Suprapubic skin (tissue), 4 donors: ENCODE data around the gene DSCAM.

Experiments
- CTCF ChIP-seq, 2 donors: fragments of 200-600 bp in 1 of 2; fragments of 450-650 bp in 1 of 2; sonication (generic) in 1 of 2; IDR thresholded peaks; one replicate each; pipeline ENCODE4 v1.5.1; 2016 to 2019; ENCODE audit warnings: antibody characterized with exemption in 2 of 2, mild to moderate bottlenecking in 1 of 2, moderate library complexity in 1 of 2
- EP300 ChIP-seq: sonication (generic); formaldehyde crosslinking; IDR thresholded peaks from one replicate; pipeline ENCODE4 v1.6.1; 2017; ENCODE audit warnings: antibody characterized with exemption
- POLR2A ChIP-seq, 2 donors: fragments of 450-650 bp; IDR thresholded peaks; one replicate each; pipeline ENCODE4 v1.6.1; 2017; ENCODE audit warnings: antibody characterized with exemption in 2 of 2, mild to moderate bottlenecking in 2 of 2, moderate library complexity in 2 of 2
- POLR2AphosphoS5 ChIP-seq, 3 donors: sonication (generic); formaldehyde crosslinking; IDR thresholded peaks; one replicate each; pipeline ENCODE4 v1.6.1; 2017; ENCODE audit warnings: antibody characterized with exemption in 3 of 3

GRCh38 chr21:40191616-40192015 lies 655.3 kb downstream of the DSCAM start:
- no peak for TF ChIP-seq CTCF (IDR thresholded peaks at IDR 0.05)
- TF ChIP-seq POLR2A (IDR thresholded peaks at IDR 0.05) = no peak
- TF ChIP-seq POLR2AphosphoS5 (IDR thresholded peaks at IDR 0.05) = no peak
- no peak for TF ChIP-seq EP300
